ENCODE measurements around the gene FAM107B.
A peak's percentile ranks its signal among the peaks of the same experiment; 100 is the strongest.
"Not testable (repeated sequence)": the region's sequence is repeated elsewhere in the genome, so short reads cannot be mapped to it uniquely, and the experiment has no call there.

The FAM107B gene

DNA sequence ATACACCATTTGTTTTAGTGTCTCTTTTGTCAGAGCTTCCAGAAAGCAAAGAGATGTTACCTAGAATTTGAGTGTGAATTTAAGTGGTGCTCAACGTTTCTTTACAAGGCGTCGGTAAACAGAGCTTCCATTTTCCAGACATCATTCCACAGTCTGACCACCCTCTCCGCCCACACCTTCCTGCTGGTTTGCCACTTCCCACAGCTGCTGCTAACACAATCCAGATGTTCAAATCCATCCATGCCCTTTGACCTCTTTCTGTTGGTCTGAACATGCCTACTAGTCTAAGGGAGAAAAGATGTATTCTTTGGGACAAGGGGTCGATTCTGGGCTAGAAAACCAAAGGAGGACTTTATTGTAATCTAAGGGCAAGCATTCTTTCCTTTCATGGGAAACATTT is 86.1 kb downstream of the FAM107B start:
- no peak for DNase-seq

DNA sequence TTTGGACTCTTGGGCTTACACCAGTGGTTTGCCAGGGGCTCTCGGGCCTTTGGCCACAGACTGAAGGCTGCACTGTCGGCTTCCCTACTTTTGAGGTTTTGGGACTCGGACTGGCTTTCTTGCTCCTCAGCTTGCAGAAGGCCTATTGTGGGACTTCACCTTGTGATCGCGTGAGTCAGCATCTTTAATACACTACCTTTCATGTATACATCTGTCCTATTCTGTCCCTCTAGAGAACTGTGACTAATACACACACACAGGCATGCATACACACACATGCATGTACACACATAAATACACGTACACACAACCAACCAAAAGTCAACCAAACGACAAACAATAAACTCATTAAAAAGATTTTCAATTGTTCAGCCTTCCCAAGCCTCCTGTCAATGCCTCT is 86.5 kb downstream of the FAM107B start:
- not testable (repeated sequence) for DNase-seq

DNA sequence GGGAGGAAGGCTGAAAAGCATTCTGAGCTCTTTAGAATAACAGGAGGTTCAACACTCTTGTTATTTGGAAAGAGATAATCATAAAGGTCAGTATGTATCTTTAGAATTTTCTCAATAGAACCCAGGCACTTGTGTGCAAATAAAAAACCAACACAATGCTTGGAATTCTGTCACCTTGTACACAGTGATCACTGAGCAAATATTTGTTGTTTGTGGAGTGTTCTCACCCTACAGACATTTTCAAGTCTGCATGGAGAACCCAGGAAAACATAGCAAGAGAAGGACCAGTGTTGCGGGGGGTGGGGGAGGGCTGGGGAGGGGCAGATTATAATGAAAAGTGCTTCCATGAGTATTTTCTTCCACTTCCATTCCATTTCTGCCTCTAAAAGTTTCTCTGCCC is 87.4 kb downstream of the FAM107B start:
- DNase-seq: peak; percentile 10

DNA sequence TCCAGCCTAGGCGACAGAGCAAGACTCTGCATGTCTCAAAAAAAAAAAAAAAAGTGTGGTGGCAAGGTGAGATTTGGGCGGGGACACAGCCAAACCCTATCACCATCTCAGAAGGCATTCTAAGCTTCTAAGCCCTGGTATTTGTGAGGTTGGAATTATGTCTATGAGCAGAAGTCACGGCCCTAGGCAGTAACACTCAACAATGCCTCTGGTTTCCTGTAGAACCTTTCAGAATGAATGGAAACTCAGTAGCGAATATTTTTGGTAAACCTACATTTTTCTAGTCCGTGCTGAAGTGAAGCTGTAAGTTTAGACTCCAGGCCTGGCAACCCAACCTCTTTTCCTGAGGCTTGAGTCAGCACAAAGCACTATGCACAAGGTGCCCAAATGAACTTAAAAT is 88.3 kb downstream of the FAM107B start:
- DNase-seq: no peak

DNA sequence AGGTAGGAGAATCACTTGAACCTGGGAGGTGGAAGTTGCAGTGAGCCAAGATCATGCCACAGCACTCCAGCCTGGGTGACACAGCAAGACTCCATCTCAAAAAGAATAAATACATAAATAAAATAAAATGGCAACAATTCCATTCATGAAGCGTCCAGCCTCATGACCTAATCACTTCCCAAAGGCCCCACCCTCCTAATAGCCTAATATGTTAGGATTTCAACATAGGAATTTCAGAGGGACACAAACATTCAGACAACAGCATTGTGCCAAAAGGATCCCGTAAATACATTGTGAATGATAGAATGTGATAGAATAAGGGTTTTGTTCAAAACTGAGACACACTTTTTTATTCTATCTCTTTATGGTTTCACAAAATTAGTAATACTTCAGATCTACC is 90.3 kb downstream of the FAM107B start:
- no peak for DNase-seq

DNA sequence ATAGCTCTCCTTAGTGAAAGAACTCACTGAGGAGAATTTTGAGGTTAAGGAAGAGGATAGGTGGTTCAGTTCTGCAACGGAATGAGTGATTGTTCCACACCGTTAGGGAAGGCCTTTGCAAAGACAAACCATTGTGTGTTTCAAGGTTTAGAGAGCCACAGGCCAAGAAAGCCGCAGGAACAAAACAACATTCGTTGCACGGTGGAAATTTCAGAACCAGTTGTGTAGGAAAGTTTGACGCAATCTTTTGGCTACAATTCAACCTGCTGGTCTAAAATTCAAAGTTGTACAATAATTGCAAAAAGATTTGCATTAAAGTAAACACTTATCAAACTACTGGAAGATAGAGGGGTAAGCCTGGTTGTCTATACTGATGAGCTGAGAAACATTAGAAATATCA is 91.4 kb downstream of the FAM107B start:
- DNase-seq: no peak

DNA sequence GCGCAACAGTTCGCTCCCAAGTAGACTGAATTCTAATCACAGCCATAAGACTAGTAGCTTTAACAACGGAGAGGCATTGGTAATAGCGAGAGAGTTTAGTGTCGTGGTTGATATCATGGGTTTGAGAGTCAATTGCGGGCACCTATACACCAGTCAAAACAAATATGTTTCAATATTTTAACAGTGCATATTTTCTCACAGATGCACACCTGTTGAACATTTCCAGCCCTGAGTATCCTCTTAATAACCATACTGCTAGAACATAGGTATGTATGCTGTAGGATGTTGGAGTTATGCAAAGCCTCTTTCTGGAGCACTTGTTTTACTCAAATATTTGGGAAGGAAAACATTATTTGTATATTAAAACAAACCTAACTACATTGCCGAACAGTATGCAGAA is 92.9 kb downstream of the FAM107B start:
- no peak for DNase-seq

DNA sequence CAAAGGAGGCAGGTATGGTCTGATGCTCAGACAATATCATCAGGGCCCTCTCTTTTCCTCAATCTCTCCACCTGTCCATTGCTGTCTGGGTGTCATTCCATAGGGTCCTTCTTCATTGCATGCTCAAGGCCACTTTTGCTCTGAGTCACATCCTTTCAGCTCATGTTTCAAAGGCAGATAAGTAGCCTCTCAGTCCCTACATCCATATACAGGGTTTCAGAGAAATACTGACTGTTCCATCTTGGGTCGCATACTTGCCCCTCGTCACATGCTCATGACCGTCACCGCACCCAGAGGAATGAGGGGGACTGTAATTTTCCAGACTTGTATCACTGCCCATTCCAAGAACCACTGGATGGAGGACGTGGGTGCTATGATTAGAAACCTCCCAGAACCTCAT is 93.4 kb downstream of the FAM107B start:
- DNase-seq: no peak

DNA sequence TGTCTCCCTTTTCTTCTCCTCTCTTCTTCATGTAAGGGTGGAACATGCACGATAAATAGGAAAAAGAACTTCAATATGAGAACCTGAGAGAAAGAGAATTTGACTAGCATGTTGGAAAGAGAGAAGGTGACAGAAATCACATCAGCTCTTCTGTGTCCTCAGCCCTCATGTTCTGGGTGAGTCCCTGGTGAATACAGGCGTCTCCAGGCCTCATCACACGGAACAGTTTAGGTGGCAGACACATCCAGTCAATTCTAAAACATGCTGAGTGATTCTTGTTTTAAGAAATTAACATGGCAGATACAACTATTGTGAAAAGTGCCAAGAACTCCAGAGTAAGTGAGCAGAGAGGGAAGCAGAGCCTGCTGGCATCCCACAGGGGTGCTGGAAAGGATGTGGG is 96.1 kb downstream of the FAM107B start:
- no peak for DNase-seq

DNA sequence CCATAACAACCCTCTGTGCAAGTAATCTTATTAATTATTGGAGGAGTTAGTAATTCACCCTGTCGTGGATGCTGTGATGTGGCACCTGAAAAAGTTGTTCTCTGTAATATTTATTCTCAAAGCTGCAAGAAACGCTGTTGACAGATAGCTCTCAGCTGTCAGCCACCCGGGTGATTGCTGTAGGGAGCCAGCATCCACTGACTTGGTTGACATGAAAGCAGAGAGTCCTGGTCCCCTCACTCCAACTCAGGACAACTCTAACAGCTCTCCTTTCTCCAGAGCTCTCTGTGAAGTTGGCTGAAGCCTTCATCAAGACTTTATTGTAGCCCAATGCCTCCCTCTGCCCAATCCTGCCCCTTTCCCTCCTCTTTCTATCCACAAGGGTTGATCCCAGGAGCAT is 98.0 kb downstream of the FAM107B start:
- DNase-seq: no peak

DNA sequence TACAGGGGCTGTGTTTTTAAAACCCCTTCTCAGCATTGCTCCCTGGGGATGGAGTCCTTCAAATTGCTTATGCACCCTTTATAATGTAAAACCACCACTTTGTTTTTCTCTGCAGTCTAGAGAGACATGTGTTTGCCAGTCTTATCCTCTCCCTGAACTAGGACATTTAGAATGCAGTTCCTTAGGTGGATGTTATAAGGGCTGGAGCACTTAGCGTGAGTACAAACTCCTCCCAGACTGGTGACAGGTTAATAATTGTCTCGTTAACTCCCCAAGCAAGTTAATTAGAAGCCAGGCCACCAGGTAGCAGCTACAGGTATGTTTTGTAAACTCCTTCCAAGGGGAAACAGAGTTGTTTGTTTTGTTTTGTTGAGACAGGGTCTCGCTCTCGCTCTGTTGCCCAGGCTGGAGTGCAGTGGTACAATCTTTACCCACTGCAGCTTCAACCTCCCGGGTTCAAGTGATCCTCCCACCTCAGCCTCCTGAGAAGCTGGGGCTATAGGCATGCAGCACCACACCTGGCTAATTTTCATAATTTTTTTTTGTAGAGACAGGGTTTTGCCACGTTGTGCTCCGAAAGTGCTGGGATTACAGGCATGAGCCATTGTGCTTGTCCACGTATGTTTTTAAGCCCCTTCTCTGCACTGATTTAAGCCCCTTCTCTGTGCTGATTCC is 100.2 kb downstream of the FAM107B start:
- DNase-seq: no peak

DNA sequence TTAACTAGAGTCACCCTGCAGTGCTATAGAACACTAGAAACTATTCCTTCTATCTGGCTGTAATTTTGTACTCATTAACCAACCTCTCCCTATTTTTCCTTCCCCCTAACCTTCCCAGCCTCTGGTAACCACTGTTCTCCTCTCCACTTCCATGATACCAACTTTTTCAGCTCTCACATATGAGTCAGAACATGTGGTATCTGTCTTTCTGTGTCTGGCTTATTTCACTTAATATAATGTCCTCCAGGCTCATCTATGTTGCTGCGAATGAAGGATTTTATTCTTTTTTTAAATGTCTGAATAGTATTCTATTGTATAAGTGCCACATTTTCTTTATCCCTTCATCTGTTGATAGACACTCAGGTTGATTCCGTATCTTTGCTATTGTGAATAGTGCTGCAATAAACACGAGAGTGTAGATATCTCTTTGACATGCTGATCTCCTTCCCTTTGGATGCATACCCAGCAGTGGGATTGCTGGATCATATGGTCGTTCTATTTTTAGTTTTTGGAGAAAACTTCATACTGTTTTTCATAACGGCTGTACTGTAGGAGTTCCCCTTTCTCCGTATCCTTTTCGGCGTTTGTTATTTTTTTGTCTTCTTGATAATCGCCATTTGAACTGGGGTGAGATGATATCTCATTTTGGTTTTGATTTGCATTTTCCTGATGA is 101.4 kb downstream of the FAM107B start:
- no peak for DNase-seq

DNA sequence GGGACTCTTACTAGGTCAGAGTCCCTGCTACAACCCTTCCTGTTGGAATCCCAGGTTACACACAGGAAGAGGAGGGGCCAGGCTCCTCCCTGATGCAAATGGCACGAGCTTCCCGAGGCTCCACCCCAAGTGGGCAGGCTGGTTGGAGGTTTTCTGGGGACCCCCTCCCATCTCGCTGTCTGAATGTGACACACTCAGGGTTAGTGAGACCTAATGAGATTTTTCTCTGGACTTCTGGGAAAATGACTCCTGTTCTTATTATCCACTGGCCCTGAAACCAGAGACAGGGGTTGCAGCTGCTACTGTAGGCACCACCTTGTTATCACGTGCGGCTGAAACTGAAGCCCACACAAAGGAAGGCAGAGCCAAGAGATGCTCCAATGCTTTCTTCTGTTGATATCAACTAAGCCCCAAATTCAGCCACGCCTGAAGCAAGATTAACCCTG is 103.3 kb downstream of the FAM107B start:
- no peak for DNase-seq

DNA sequence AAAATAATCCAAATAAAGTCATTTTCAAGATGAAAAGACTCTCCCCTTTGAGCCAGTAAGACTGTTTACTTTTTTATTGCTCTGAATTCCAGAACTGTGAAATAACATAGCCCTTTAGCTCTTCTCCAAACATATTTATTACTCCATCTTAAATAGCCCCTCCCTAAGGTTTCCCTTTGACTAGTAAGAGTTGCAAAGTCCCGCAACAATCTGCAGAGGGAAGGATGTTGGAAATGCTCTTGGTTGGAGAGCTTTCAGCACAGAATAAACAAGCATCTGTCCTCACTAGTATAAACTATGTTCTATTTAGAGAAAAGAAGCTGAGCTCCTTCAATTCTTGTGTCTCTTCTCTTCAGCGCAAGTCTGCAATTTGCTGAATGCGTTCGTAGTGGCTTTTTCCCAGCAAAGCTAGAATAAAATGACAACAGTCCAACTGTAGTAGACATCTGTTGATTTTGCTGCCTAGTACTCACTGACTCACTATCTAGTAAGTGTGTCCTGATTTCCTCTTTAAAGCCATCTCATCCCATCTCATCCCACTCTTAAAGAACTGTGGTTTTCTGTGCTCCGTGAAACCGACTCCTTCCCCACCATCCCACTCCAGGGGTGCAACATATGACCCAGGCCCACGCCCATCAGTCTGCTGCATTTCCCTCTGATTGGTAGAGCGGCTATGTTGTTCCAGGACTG is 104.0 kb downstream of the FAM107B start:
- no peak for DNase-seq

DNA sequence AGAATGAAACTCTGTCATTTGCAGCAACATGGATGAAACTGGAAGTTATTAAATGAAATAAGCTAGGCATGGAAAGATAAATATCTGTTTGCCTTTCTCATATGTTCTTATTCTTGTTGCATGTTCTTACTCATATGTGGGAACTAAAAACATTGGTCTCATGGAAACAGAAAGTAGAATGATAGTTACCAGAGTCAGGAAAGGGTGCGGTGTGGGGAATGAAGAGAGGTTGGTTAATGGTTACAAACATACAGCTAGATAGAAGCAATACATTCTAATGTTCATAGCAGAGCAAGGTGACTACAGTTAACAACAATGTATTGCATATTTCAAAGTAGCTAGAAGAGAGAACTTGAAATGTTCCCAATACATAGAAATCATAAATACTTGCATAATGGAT is 105.1 kb downstream of the FAM107B start:
- DNase-seq: no peak

DNA sequence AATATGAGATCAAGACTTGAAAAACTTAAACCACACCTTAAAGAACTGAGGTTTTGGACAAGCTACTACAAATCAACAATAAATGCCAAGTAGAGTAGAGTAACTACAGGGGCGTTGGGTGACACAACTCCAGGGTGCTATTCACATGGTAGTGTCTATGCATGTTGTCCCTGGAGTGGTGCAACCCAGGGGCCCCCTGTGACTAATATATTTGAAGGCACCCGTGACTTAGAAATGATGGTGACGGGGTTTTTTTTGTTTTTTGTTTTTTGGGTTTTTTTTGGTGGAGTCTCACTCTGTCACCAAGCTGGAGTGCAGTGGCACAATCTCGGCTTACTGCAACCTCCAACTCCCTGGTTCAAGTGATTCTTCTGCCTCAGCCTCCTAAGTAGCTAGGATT is 106.9 kb downstream of the FAM107B start:
- DNase-seq: no peak

DNA sequence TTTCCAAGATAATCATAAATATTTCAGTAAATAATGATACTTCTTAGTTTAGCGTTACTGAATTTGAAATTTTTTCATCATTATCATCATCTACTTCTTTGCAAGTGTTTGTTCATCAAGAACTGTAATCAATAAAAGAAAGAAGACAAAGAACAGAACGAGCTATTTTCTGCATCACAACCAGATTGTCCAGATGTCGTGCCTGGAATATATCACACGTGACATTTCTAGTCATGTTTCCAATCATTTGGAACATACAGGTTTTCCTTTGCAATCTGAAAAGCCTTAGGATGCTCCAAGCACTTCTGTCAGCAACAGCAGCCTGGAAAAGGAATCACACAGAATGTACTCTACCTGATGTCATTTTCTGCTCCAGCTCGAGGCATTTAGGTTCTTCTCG is 107.4 kb downstream of the FAM107B start:
- no peak for DNase-seq

DNA sequence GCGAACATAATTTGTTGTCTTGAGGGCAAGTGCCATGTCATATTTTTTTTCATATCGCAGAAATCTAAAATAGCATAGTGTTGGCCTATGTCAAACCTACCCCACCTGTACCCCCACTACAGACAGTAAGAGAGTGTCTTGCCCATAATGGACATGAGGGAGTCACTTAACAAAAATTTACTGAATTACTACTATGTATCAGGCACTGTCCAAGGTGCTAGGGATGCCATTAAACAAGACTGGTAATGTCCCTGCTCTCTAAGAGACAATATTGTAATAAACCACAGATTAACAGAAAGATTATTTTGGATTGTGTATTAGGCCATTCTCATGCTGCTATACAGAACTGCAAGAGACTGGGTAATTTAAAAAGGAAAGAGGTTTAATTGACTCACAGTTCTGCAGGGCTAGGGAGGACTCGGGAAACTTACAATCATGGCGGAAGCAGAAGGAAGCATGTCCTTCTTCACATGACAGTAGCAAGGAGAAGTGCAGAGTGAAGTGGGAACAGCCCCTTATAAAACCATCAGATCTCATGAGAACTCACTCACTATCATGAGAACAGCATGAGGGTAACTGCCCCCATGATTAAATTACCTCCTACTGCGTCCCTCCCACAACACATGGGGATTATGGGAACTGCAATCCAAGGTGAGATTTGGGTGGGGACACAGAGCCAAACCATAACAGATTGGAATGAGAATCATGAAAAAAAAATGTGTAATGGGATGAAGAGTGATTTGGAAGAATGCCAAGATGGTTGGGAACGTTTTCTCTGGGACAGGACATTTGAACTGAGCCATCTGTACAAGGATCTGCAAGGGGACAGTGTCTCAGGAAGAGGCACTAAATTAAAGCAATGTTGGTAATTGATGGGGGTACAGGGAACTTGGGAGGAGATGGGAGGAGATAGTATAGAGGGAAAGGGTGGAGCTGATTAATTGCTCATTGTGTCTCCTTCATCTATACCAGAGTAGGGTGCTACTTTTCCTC is 108.5 kb downstream of the FAM107B start:
- DNase-seq: no peak

DNA sequence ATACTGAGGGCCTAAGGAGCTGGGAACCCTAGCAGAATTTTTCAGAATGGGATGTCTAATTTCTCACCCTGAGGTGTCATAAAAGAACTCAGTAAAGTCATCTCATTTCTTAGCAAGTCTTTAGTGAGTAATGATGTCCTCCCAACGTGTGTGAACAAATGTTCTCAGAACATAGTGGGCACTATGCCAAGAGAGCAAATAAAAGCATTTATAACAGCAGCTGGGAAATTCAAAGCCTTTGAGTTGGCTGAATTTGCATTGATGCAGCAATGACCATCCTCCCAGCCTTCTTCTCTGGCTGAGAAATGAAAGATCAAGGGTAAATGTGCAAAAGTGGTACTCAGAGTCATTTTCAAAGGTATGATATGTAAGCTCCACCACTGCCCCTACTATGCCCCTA is 109.4 kb downstream of the FAM107B start:
- no peak for DNase-seq

DNA sequence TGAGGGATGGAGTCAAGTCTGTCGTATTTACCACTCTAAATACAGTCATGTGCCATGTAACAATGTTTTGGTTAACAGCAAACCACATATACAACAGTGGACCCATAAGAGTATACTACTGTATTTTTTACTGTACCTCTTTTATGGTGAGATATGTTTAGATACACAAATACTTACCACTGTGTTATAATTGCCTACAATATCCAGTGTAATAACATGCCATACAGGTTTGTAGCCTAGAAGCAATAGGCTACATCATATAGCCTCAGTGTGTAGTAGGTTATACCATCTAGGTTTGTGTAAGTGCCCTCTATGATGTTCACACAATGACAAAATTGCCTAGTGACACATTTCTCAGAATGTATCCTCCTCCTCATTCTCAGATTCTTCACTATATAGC is 110.4 kb downstream of the FAM107B start:
- DNase-seq: no peak

DNA sequence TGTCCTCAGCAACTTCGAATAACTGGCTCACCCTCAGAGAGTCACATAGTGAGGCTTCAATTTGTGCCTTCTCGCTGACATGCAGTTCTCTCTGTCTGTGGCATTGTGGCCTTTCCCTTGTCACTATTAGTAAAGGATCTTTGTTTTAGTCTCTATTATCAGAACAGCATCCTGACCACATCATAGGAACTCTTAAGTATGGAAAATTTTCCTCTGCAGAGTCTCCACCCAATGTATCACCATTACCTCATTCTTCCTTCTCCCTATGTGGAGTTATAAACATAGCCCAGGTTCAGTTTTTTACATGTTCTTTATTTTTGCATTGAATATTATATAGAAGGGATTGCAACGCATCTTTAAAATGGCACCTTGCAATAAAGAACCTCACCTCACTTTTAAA is 112.9 kb downstream of the FAM107B start:
- DNase-seq: no peak

DNA sequence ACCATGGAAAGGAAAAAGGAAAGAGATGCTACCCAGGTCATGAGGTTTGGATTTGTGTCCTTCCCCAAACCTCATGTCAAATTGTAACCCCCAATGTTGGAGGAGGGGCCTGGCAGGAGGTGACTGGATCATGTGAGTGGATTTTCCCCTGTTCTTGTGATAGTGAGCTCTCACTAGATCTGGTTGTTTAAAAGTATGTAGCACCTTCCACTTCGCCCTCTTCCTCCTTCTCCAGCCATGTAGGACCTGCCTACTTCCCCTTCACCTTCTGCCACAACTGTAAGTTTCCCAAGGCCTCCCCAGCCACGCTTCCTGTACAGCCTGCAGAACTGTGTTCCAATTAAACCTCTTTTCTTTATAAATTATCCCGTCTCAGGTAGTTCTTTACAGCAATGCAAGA is 113.9 kb downstream of the FAM107B start:
- no peak for DNase-seq

DNA sequence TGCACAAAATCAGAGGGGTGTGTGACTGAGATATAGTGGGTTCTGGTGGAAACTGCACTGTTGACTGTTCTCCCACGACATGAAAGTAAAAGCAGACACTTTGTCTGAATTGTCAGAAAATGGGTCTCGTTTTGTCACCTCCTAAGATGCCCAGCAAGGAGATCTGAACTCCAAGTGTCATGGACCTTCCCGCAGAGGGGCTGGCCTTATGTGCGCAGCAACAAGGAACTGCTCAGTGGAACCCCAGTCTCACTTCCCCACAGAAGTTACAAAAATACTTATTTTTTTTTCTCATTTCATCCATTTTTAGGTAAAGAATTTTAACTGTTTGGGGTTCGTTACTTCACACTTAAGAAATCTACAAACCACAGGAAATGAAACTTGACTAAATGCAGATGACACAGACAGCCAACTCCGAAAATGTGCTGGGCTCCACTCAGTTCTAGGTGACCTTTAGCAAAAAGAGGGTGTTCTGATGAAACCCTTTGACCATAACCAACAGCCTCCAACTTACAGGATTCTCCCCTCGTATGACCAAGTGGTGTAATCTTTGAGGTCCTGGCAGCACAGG is 115.0 kb downstream of the FAM107B start:
- DNase-seq: no peak

Data from NCI-H2227 treated with DMSO at 0.1 percent for 48 hours (cell line).